Activated effector memory CD4-positive, alpha-beta T cell treated with Interleukin-2 at 50 U/mL for 16 hours (primary cell): Measurements from ENCODE around the gene PARP8.
"Not testable (repeated sequence)": the region's sequence is repeated elsewhere in the genome, so short reads cannot be mapped to it uniquely, and the experiment has no call there.

Experiments used
- DNase-seq: peaks from one replicate; pipeline ENCODE4 v3.0.0-alpha.2; 2020

Gene PARP8

GRCh38 chr5:50730336-50730735 is 63.9 kb downstream of the PARP8 start:
- no peak for DNase-seq

GRCh38 chr5:50730841-50731240 is 64.4 kb downstream of the PARP8 start:
- DNase-seq = no peak

GRCh38 chr5:50733741-50734140 is 67.3 kb downstream of the PARP8 start:
- DNase-seq = no peak

- DNase-seq = no peak
Observed at GRCh38 chr5:50738864-50739263, 72.4 kb downstream of the PARP8 start.

GRCh38 chr5:50740832-50741231 is 74.4 kb downstream of the PARP8 start:
- no peak for DNase-seq

- DNase-seq = no peak
Observed at GRCh38 chr5:50744776-50745175, 78.3 kb downstream of the PARP8 start.

GRCh38 chr5:50745221-50745910 is 78.9 kb downstream of the PARP8 start:
- DNase-seq = no peak

GRCh38 chr5:50749181-50749580 is 82.7 kb downstream of the PARP8 start:
- DNase-seq = no peak

- DNase-seq = no peak
Observed at GRCh38 chr5:50749873-50750272, 83.4 kb downstream of the PARP8 start.

GRCh38 chr5:50751064-50751657 is 84.7 kb downstream of the PARP8 start:
- no peak for DNase-seq

- DNase-seq = no peak
Observed at GRCh38 chr5:50752800-50753199, 86.4 kb downstream of the PARP8 start.

GRCh38 chr5:50759526-50760270 is 93.3 kb downstream of the PARP8 start:
- DNase-seq = no peak

- no peak for DNase-seq
Observed at GRCh38 chr5:50763351-50763750, 96.9 kb downstream of the PARP8 start.

GRCh38 chr5:50763846-50764245 is 97.4 kb downstream of the PARP8 start:
- no peak for DNase-seq

- no peak for DNase-seq
Observed at GRCh38 chr5:50766042-50766441, 99.6 kb downstream of the PARP8 start.

GRCh38 chr5:50766462-50766861 is 100.0 kb downstream of the PARP8 start:
- DNase-seq = no peak

- DNase-seq = no peak
Observed at GRCh38 chr5:50766967-50767366, 100.5 kb downstream of the PARP8 start.

- no peak for DNase-seq
Observed at GRCh38 chr5:50767588-50767987, 101.2 kb downstream of the PARP8 start.

- no peak for DNase-seq
Observed at GRCh38 chr5:50768634-50769033, 102.2 kb downstream of the PARP8 start.

GRCh38 chr5:50770441-50770840 is 104.0 kb downstream of the PARP8 start:
- DNase-seq = no peak

GRCh38 chr5:50774446-50775175 is 108.2 kb downstream of the PARP8 start:
- not testable (repeated sequence) for DNase-seq

GRCh38 chr5:50786073-50786472 is 119.6 kb downstream of the PARP8 start:
- no peak for DNase-seq

GRCh38 chr5:50791813-50792212 is 125.4 kb downstream of the PARP8 start:
- no peak for DNase-seq

- DNase-seq = no peak
Observed at GRCh38 chr5:50792843-50793242, 126.4 kb downstream of the PARP8 start.
